Embryonic facial prominence (tissue), 1 donor: ENCODE data around the gene ARL4C.

ENCODE experiments used
- DNase-seq: peaks from one replicate; pipeline ENCODE4 v3.0.0-alpha.2; 2016; ENCODE audit errors: extremely low spot score

The ARL4C gene

DNA sequence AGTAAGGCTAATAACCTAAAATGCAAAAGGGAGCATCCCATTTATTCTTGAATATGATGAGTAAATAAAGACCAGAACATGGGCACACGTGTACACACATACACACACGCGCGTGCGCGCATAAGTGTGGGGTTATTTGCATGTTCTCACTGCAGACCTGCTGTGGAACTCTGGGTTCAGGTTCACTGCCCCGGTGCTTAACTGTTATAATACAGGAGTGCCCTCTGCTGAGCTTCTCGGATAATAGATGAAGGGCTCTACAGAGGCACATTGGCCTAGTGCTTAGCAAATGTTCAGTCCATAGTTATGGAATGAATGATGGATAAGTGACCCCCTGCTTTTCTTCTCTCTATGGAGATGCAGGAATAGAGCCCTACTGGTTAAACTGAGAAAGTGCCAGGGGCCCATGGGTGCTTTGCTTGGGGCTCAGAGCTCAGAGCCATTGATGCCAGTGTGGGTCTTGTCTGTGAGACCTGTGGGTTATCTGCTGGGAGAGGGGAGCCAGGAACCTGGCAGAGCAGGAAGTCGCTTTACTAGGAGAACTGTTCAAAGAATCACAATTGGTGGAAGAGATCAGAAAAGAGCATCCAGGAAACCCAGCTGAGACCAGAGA is 3.6 kb upstream of the ARL4C start:
- no peak for DNase-seq

DNA sequence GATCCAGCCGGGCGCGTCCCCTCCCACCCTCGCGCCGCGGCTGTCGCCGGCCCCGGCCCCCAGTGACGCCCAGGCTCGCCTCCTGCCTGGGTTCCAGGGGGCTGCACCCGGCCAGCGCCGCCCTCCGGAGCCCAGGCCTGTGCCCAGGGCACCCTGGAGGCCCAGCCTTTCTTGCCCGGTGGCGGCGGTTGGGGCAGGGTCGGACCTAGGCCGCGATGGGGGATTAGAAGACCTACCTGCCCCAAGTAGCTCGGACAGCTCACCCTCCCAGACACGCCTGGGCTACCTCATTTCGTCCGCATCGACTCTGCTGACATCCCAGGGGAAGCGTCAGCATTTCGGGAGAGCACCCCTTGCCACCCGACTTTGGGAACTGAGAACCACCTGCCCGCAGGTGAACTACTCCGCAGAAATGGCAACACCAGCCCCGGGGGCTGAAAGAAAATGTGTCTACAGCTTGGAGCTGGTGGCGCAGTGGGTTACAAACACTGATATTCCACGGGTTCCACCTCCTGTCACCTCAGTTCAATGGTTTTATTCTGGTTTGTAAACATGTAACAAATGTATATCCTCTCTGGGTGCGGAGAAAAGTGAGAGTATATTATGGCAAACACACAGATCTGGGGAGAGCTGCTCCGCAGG is 834 bp upstream of the ARL4C start:
- no peak for DNase-seq

- DNase-seq, result no peak
Observed at GRCh38 chr2:234496055-234496834, 636 bp downstream of the ARL4C start.

DNA sequence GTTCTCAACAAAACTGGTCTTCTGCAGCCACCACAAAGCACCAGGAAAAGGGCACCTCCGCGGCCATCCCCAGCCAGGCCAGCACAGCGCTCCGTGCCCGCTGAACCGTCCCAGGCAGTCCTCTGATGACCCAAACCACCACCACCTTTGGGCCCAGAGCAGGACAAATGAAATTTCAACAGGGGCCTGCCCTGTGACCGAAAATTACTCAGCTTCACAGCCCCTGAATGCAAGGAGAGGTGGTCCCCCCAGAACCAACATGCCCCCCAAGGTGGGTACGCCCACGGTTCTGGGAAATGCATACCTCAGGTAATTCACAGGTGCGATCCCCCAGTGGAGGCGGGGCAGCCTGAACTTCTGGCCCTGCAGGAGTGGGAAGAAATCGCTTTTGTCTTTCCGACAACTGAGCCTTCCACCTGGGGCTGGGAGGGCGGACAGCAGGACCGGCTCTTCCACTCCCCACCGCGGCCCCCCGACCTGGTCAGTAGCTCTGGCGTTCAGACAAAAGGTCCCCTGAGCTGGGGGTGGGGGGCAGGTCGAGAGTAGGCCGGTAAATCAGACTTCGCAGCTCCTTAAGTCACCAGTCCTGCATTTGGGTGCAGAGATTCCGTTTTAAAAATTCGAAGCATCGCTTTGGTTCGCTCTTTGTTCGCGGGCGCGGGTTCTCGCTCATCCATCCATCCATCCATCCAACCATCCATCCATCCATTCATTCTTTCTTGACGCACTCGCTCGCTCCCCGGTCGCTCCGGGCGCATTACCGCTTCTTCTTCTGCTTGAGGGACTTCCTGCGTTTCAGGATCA is 1.4 kb downstream of the ARL4C start:
- no peak for DNase-seq

DNA sequence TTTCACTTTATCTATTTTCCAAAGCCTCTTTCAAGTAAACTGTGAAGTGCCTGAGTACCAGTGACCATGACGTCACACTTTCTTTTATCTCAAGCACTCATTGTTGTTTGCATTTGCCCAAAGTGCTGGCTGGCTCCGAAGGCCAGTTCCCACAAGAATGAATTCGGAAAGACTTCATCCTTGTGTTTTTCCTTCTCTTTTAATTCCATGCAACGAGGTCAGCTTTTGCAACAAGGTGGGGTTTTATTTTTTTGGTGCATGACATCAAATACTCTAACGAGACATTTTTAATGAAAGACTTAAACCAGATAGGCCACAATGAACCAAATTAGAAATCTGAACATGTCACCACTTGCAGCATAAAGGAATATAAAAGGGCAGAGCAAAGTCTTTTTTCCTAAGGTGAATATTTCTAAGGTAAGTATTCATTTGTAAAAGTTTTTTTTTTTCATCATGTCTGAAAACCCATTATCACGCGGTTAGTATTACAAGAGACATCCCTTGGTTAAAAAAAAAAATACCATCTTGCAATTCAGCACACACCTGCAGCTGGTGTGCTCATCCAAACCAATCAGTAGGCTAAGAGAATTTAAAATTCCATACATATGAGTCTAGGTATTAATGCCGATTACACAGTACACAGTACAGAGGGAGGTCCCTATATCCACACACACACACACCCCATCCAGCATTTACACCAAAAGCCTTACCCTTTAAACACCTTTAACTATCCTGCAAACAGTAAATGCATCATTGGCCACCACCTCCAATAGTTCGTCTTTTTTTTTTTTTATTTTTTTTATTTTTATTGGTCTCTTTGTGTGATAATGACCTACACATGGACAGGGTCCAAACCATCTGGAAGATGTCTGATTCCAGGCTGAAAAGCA is 2.3 kb downstream of the ARL4C start:
- no peak for DNase-seq

- no peak for DNase-seq
Observed at GRCh38 chr2:234493796-234494195, 3.1 kb downstream of the ARL4C start.

DNA sequence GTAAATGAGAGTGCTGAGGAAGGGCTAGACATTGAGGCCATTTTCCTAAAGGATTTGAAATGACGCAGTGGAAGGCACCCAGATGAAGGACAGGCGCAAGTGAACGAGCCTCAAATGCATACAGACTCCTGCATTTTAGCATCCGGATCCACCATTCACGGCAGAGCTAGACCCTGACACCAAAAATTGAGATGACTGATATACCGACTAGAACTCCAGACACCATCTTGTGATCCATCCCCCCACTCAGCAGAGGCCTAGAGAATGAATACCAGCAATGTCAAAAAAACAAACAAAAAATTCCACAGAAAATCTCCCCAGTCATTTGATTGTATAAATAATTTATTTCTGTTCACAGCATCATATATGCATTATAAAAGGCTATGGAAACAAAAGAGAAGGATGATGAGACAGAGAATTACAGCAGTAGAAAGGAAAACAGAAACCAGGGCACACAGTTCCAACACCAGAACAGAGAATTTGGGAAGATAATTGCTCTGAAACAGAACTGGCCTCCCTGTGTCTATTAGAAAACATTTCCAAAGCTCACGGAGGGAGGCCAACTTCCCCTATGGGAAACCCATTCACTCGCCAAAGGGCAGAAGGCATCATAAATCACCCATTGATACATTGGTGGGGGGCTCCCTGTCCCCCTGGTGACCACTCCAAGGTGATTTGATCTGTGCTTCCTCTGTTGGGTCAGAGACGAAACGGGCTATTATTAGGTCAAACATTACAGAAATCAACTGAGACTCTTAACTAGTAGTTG is 4.0 kb downstream of the ARL4C start:
- DNase-seq, result no peak

DNA sequence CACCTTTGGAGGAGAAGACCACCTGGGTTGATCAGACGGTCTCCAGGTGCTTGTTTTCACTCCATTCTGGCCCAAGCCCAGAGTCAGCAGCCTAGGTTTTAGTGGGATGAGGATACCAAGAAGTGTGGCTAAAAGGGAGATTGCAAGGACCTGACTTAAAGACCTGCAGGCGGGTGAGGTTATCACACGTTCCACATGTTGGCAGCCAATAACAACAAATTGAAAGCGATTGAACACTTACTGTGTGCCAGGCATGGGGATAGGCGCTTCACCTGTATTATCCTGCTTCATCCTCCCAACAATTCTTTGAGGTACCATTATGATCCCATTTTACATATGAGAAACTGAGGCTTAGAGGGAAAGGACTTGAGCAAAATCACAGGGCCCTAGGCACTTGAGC is 5.0 kb downstream of the ARL4C start:
- DNase-seq, result no peak

DNA sequence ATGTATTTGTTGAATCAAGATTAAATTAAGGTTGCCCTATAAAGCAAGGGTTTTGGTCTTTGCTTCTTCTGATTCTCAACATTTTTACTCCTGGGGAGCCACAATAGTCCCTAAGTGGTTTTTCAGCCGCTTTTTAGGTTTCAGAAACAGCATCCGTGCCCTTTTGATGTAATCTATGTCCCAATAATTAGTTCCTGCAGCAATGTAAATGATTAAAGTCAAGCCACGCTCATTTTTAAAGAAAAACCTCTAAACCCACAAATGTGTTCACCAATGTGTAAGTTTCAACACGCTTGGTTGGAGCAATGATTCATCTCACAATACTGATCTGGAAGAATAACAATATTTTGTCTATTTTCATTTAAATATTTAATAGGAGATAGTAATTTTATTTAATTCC is 5.6 kb downstream of the ARL4C start:
- no peak for DNase-seq

- no peak for DNase-seq
Observed at GRCh38 chr2:234490271-234491091, 6.4 kb downstream of the ARL4C start.

DNA sequence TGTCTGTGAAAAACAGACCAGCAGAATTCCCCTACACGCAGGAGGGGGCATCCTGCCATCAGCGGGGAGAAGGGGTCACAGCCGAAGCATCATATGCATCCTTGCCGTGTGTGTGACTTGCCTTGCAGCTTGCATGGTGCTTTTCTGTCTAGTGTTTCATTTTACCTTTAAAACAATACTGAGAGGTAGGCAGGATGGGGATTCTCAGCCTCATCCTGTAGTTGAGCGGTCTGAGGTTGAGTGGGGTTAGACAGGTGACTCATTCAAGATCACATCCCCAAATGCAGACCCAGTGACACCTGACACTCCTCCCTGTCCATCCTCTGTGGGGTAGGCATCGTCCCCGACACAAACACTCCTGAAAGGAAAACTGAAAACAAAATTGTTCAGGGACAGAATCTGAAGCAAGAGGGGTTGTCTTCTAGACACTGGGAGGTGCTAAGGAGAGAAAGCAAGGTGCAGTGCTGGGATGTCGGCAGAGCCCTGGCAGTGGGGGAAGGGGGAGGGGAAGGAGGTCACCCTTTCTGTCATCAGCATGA is 7.9 kb downstream of the ARL4C start:
- DNase-seq, result no peak

GRCh38 chr2:234488486-234488885 is 8.4 kb downstream of the ARL4C start:
- DNase-seq, result no peak

DNA sequence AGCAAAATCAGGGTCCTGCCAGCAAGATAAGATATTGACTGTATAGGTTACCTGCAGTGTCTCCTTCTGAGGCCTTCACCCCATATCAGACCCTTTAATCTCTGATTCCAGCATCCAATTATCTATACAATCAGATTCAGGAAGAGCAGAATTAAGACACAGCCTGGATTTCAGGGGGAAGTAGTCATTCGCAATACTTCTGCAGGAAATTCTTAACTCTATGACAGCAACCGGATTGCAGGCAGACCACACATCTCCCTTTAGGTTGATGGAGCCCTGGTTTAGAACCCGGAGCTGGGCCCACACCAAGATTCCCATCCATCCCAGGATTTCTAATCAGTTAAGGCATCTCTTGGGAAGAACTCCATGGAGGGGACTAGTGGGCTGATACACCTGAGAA is 9.5 kb downstream of the ARL4C start:
- DNase-seq, result no peak

DNA sequence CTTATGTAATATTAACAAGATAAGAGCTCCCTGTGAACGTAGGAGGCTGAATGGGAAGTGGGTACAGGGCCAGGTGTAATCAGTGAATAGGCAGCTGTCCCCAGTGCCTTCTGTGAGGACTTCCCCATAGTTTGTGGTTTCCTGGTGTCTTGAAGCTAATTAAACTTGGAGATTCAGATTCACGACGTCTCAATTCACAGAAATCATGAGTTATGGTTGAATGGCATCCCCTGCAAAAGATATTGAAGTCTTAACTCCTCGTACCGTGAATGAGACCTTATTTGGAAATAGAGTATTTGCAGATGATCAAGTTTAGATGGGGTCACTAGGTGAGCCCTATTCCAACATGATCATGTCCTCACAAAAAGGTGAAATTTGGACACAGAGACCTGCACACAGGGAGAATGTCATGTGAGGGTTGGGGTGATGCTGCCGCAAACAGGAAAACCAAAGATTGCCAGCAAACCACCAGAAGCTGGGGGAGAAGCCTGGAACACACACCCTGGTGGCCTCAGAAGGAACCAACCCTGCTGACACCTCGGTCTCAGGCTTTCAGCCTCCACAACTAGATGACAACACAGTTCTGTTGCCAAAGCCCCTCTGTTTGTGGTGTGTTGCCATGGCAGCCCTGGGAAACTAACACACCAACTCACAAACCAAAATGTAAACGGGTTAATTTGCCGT is 13.2 kb downstream of the ARL4C start:
- no peak for DNase-seq

DNA sequence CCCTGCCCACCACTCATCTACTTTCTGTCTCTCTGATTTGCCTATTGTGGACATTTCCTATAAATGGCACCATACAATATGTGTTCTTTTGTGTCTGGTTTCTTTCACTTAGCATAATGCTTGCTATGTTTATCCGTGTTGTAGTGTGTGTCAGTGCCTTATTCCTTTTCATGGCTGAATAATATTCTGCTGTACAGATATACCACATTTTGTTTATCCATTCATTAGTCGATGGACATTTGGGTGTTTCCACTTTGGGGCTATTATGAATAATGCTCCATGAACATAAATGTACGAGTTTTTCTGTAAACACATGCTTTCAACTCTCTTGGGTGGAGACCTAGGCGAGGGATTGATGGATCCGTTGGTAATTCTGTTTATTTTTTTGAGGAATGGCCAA is 15.6 kb downstream of the ARL4C start:
- no peak for DNase-seq

DNA sequence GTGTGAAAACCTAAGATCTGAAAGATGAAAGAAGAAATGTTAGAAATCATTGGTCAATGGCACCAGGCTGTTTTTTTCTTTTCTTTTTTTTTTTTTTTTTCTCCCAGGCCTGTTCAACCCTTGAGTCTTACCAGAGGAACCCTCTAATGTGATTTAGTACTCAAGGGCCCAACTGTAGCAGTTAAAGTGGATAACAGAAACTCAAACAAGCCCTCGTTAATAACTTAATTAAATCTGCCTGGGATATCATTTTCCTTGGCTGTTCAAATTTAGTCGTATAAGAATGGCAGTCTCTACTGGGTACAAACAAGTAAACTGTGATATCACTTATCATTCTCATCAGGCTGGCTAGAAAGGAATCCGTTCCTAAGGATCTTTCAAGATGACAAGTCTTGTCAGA is 16.5 kb downstream of the ARL4C start:
- DNase-seq, result no peak

GRCh38 chr2:234479465-234479864 is 17.4 kb downstream of the ARL4C start:
- DNase-seq, result no peak

GRCh38 chr2:234478121-234478858 is 18.6 kb downstream of the ARL4C start:
- DNase-seq, result no peak
